ENCODE data around the gene TET1. TPM values are rescaled to one million over a fixed set of nuclear protein-coding genes. Genes with fewer than 3 reads are reported as not detected.
"Not testable (repeated sequence)": the region's sequence is repeated elsewhere in the genome, so short reads cannot be mapped to it uniquely, and the experiment has no call there.

Gene TET1
- total RNA-seq (2021; ENCODE audit: unreplicated experiment) (2.3 TPM), Bru-seq, nascent RNA (percentile 55 among the genes with signal in this experiment), BruChase-seq, experiment 1, labeled RNA remaining after a 2-hour chase (percentile 53 among the genes with signal in this experiment), BruChase-seq, experiment 2, labeled RNA remaining after a 6-hour chase (percentile 51 among the genes with signal in this experiment)
- 0.44 TPM for polyA plus RNA-seq (2012; ENCODE audit: insufficient read length)
- long read RNA-seq, partial matches to known transcripts = 2 of 3 reads
- long read RNA-seq, other reads (novel, unspliced or antisense) = 1 of 3 reads

DNA sequence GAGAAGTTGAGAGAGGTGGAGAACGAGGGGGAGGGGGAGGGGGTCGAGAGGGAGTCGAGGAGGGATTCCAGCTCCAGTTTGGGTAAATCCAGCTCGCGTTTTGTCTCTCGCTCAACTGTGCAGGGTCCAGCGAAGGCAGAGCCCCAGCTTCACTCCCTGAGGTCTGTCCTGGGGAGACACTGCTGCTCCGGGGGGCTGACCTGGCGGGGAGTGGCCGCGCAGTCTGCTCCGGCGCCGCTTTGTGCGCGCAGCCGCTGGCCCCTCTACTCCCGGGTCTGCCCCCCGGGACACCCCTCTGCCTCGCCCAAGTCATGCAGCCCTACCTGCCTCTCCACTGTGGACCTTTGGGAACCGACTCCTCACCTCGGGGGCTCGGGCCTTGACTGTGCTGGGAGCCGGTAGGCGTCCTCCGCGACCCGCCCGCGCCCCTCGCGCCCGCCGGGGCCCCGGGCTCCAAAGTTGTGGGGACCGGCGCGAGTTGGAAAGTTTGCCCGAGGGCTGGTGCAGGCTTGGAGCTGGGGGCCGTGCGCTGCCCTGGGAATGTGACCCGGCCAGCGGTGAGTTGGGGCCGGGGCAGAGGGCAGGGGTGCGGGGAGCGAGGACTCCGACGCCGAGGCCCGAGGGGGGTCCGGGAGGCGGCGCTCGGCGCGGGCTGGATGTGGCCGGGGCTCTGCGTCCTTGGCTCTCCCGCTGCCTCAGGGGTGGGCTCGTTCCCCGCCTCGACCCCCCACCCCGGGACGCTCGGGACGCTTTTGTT lies at the start of gene TET1:
Gene TET1 (plus strand): TSS at position 152 of the 757 bp plus-strand sequence. CDS start 12,002 bp downstream, outside the sequence.
- intact Hi-C loops (cut with micrococcal nuclease; ENCODE audit: unreplicated experiment) (no loop called here), in situ Hi-C loops (cut with HindIII; ENCODE audit: low pct_unique_long_range_greater_than_20kb, low sequenced_read_pairs) (no loop called here)
- DNase-seq (ENCODE audit: low read depth, low spot score) (no peak), ATAC-seq (peak; percentile 72)
- BruUV-seq (replicated peaks) = no TSS peak
- CTCF ChIA-PET = no interaction called here
- no peaks in the 10 kb centered on the region; the same call in 1 of the 2 replicates for H3K36me3 ChIP-seq (ENCODE audit: control insufficient read depth, insufficient read depth, low read length)
- no peaks in the 10 kb centered on the region for H3K9me3 ChIP-seq (ENCODE audit: control insufficient read depth, insufficient read depth, low read depth, low read length)
- TF ChIP-seq, protein P1, sequence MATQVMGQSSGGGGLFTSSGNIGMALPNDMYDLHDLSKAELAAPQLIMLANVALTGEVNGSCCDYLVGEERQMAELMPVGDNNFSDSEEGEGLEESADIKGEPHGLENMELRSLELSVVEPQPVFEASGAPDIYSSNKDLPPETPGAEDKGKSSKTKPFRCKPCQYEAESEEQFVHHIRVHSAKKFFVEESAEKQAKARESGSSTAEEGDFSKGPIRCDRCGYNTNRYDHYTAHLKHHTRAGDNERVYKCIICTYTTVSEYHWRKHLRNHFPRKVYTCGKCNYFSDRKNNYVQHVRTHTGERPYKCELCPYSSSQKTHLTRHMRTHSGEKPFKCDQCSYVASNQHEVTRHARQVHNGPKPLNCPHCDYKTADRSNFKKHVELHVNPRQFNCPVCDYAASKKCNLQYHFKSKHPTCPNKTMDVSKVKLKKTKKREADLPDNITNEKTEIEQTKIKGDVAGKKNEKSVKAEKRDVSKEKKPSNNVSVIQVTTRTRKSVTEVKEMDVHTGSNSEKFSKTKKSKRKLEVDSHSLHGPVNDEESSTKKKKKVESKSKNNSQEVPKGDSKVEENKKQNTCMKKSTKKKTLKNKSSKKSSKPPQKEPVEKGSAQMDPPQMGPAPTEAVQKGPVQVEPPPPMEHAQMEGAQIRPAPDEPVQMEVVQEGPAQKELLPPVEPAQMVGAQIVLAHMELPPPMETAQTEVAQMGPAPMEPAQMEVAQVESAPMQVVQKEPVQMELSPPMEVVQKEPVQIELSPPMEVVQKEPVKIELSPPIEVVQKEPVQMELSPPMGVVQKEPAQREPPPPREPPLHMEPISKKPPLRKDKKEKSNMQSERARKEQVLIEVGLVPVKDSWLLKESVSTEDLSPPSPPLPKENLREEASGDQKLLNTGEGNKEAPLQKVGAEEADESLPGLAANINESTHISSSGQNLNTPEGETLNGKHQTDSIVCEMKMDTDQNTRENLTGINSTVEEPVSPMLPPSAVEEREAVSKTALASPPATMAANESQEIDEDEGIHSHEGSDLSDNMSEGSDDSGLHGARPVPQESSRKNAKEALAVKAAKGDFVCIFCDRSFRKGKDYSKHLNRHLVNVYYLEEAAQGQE (IDR thresholded peaks at IDR 0.05; ENCODE audit: insufficient read depth in 1 of 2, low read depth in 2 of 2, low read length in 1 of 2) = no peak
- TF ChIP-seq CTCF (IDR thresholded peaks at IDR 0.05) = no peak; the same call in 1 of the 2 replicates
- TF ChIP-seq TCF7L2 (IDR thresholded peaks at IDR 0.05; ENCODE audit: low read depth, low read length) = no peak
- TF ChIP-seq SIN3A (IDR thresholded peaks at IDR 0.05; ENCODE audit: borderline replicate concordance, insufficient read depth, low read depth, low read length) = 0 out of 2 replicates have a peak, but pooled peaks have one; percentile 38
- peak within 1 kb of the TSS; percentile 62 to 64 for H3K4me3 ChIP-seq (ENCODE audit: low read depth in 2 of 2, low read length in 2 of 2)
- H3K27ac ChIP-seq (ENCODE audit: low read length) = peak within 1 kb of the TSS; percentile 74
- POLR2A ChIA-PET = interaction anchor here (0.6 to 0.7 kb wide), 3 partner anchors 59 to 1023 kb away, joined by 3 to 7 read pairs (median 3); no protein-coding TSS in a partner anchor
- H3K4me1 ChIP-seq (ENCODE audit: control insufficient read depth, insufficient read depth, low read length) = peaks cover 13% of the 10 kb centered on the region
- H3K27me3 ChIP-seq (ENCODE audit: control insufficient read depth, insufficient read depth, low read length) = no peaks in the 10 kb centered on the region

DNA sequence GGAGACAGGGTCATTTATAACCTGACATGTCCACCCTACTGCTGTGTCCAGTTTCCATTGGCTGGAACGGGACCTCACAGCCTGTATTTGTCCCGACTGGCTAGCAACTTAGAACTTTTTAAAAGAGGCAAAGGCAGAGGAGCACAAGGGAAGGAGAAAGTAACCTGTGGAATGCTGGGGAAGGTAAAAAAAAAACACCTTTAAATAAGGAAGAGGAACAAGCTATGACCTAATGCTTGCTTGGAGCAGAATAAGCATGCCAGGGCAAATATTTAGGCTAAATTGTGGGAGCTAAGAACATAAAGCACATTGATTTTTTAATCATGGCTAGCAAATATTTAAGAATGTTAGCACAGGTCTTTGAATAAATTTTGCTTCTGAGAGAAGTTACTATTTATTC lies 43.9 kb upstream of the TET1 start:
- BruUV-seq (replicated peaks); DNase-seq (ENCODE audit: low read depth, low spot score); H3K27me3 ChIP-seq (ENCODE audit: control insufficient read depth, insufficient read depth, low read length); H3K9me3 ChIP-seq (ENCODE audit: control insufficient read depth, insufficient read depth, low read depth, low read length); H3K27ac ChIP-seq (ENCODE audit: low read length); intact Hi-C loops (cut with micrococcal nuclease; ENCODE audit: unreplicated experiment); ATAC-seq; in situ Hi-C loops (cut with HindIII; ENCODE audit: low pct_unique_long_range_greater_than_20kb, low sequenced_read_pairs); H3K36me3 ChIP-seq (ENCODE audit: control insufficient read depth, insufficient read depth, low read length); POLR2A ChIA-PET; CTCF ChIA-PET; H3K4me3 ChIP-seq (ENCODE audit: low read depth in 2 of 2, low read length in 2 of 2); H3K4me1 ChIP-seq (ENCODE audit: control insufficient read depth, insufficient read depth, low read length): not testable (repeated sequence)

- H3K4me3 ChIP-seq (ENCODE audit: low read depth in 2 of 2, low read length in 2 of 2) = no peak overlapping the region
- ChIA-PET POLR2A (no interaction called here), CTCF (no interaction called here)
- ATAC-seq (no peak), DNase-seq (ENCODE audit: low read depth, low spot score) (no peak)
- H3K27me3 ChIP-seq (ENCODE audit: control insufficient read depth, insufficient read depth, low read length) = no peaks in the 10 kb centered on the region
- intact Hi-C loops (cut with micrococcal nuclease; ENCODE audit: unreplicated experiment) = no loop called here
- H3K4me1 ChIP-seq (ENCODE audit: control insufficient read depth, insufficient read depth, low read length) = no peaks in the 10 kb centered on the region
- H3K36me3 ChIP-seq (ENCODE audit: control insufficient read depth, insufficient read depth, low read length) = no peaks in the 10 kb centered on the region
- no TSS peak for BruUV-seq (replicated peaks)
- in situ Hi-C loops (cut with HindIII; ENCODE audit: low pct_unique_long_range_greater_than_20kb, low sequenced_read_pairs) = no loop called here
- no peak overlapping the region for H3K27ac ChIP-seq (ENCODE audit: low read length)
- TF ChIP-seq TCF7L2 (IDR thresholded peaks at IDR 0.05; ENCODE audit: low read depth, low read length) (no peak), SIN3A (IDR thresholded peaks at IDR 0.05; ENCODE audit: borderline replicate concordance, insufficient read depth, low read depth, low read length) (no peak), CTCF (IDR thresholded peaks at IDR 0.05) (no peak), POLR2AphosphoS5 (IDR thresholded peaks at IDR 0.05; ENCODE audit: low read depth, low read length) (no peak)
- TF ChIP-seq, protein P1 (IDR thresholded peaks at IDR 0.05; ENCODE audit: insufficient read depth in 1 of 2, low read depth in 2 of 2, low read length in 1 of 2) = no peak
- no peaks in the 10 kb centered on the region for H3K9me3 ChIP-seq (ENCODE audit: control insufficient read depth, insufficient read depth, low read depth, low read length)
Observed at GRCh38 chr10:68516766-68517165, 43.4 kb upstream of the TET1 start.

Measured in Panc1 (cell line).